HepG2 (cell line): Measurements from ENCODE around the gene NMRAL1. TPM values are rescaled to one million over a fixed set of nuclear protein-coding genes. Genes with fewer than 3 reads are reported as not detected.

Experiments
- CREB1 ChIP-seq, 2 experiments: fragments of 450-650 bp in 1 of 2; IDR thresholded peaks; 2 replicates each; pipeline ENCODE4 v1.6.1; 2016 to 2017; ENCODE audit warnings: control low read depth in 1 of 2, mild to moderate bottlenecking in 1 of 2, missing compliant biosample characterization in 1 of 2, missing genetic modification characterization in 1 of 2
- MBNL3 ChIP-seq: fragments of 250-450 bp; sonication (Bioruptor Pico); conservative IDR thresholded peaks from 2 replicates; pipeline ENCODE4 v1.8.0; 2022; ENCODE audit warnings: mild to moderate bottlenecking, inconsistent platforms
- MIXL1 ChIP-seq: IDR thresholded peaks from 2 replicates; pipeline ENCODE4 v1.6.1; 2016
- MYPOP ChIP-seq: sonication (generic); formaldehyde crosslinking; IDR thresholded peaks from 2 replicates; pipeline ENCODE4 v1.8.1; 2023; ENCODE audit warnings: mild to moderate bottlenecking, moderate library complexity, missing genetic modification reagents
- ZFP90 ChIP-seq: sonication (generic); formaldehyde crosslinking; IDR thresholded peaks from 2 replicates; pipeline ENCODE4 v1.8.0; 2022; ENCODE audit warnings: missing genetic modification reagents, mild to moderate bottlenecking, inconsistent platforms, borderline replicate concordance
- ZFY ChIP-seq: sonication (generic); formaldehyde crosslinking; IDR thresholded peaks from 2 replicates; pipeline ENCODE4 v1.4.0; 2020; ENCODE audit warnings: missing genetic modification reagents
- ZNF142 ChIP-seq: sonication (generic); formaldehyde crosslinking; IDR thresholded peaks from 2 replicates; pipeline ENCODE4 v1.4.0; 2020; ENCODE audit warnings: missing genetic modification reagents
- ZNF746 ChIP-seq: sonication (generic); formaldehyde crosslinking; IDR thresholded peaks from 2 replicates; pipeline ENCODE4 v1.8.0; 2022; ENCODE audit warnings: mild to moderate bottlenecking, missing genetic modification reagents
- polyA plus RNA-seq, 8 experiments: library from polyadenylated mRNA; depleted of rRNA in 3 of 8; stranded (reverse) in 7 of 8; unstranded in 1 of 8; fragments of >200 nt; fragmentation: Illumina TruSeq in 4 of 8; extraction: Trizol in 4 of 8; gene quantifications; 2 replicates each; pipeline versions ENCODE4 v1.2.1 to v1.2.3, GENCODE V29; 2011 to 2016; ENCODE audit warnings: low read depth in 4 of 8, missing spikeins in 1 of 8, mixed read lengths in 1 of 8; ENCODE audit not compliant: insufficient read depth in 1 of 8
- total RNA-seq, 5 experiments: library from RNA; depleted of rRNA; stranded (reverse); fragments of >200 nt; fragmentation: Illumina TruSeq; extraction: Trizol; gene quantifications; 2 replicates each; pipeline ENCODE4 v1.2.3, GENCODE V29; 2016; ENCODE audit warnings: low read depth in 1 of 5
- TF ChIP-seq, protein P1 (sequence below): sonication (generic); formaldehyde crosslinking; IDR thresholded peaks from 2 replicates; pipeline ENCODE4 v1.4.0; 2020; ENCODE audit warnings: missing genetic modification reagents, borderline replicate concordance

NMRAL1 gene
- total and polyA plus RNA-seq, 2 of the 13 experiments (the other 11 are each of a cell fraction or from before 2014, with no cell fraction given): 30.8 to 33.1 TPM

GRCh38 chr16:4426021-4426684 is 48.3 kb downstream of the NMRAL1 start (continued):
- TF ChIP-seq, protein P1, sequence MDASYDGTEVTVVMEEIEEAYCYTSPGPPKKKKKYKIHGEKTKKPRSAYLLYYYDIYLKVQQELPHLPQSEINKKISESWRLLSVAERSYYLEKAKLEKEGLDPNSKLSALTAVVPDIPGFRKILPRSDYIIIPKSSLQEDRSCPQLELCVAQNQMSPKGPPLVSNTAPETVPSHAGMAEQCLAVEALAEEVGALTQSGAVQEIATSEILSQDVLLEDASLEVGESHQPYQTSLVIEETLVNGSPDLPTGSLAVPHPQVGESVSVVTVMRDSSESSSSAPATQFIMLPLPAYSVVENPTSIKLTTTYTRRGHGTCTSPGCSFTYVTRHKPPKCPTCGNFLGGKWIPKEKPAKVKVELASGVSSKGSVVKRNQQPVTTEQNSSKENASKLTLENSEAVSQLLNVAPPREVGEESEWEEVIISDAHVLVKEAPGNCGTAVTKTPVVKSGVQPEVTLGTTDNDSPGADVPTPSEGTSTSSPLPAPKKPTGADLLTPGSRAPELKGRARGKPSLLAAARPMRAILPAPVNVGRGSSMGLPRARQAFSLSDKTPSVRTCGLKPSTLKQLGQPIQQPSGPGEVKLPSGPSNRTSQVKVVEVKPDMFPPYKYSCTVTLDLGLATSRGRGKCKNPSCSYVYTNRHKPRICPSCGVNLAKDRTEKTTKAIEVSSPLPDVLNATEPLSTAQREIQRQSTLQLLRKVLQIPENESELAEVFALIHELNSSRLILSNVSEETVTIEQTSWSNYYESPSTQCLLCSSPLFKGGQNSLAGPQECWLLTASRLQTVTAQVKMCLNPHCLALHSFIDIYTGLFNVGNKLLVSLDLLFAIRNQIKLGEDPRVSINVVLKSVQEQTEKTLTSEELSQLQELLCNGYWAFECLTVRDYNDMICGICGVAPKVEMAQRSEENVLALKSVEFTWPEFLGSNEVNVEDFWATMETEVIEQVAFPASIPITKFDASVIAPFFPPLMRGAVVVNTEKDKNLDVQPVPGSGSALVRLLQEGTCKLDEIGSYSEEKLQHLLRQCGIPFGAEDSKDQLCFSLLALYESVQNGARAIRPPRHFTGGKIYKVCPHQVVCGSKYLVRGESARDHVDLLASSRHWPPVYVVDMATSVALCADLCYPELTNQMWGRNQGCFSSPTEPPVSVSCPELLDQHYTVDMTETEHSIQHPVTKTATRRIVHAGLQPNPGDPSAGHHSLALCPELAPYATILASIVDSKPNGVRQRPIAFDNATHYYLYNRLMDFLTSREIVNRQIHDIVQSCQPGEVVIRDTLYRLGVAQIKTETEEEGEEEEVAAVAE (CRISPR knock-in tag): no peak
- TF ChIP-seq ZFY (CRISPR knock-in tag) (peak; percentile 90), MYPOP (CRISPR knock-in tag) (no peak; the same call in 1 of the 2 replicates), ZNF746 (CRISPR knock-in tag) (peak; percentile 75; the same call in 1 of the 2 replicates), MBNL3 (CRISPR knock-in tag) (no peak), ZNF142 (CRISPR knock-in tag) (peak; percentile 8; the same call in 1 of the 2 replicates), CREB1 (IDR thresholded peaks at IDR 0.05) (0 out of 2 replicates have a peak, but pooled peaks have one; percentile 33), CREB1 (CRISPR knock-in tag; IDR thresholded peaks at IDR 0.05) (peak; percentile 50), MIXL1 (CRISPR knock-in tag) (peak; percentile 40; the same call in 1 of the 2 replicates), ZFP90 (CRISPR knock-in tag) (peak; percentile 84)
